ENCODE measurements around the gene RTN3. TPM values are rescaled to one million over a fixed set of nuclear protein-coding genes. Genes with fewer than 3 reads are reported as not detected.
A peak's percentile ranks its signal among the peaks of the same experiment; 100 is the strongest.
"Not testable (repeated sequence)": the region's sequence is repeated elsewhere in the genome, so short reads cannot be mapped to it uniquely, and the experiment has no call there.

RTN3 gene
- total RNA-seq (2014; rRNA removed; shearing (Covaris generic)): 34.0 and 36.9 TPM in 2 replicates
- 69.3 and 78.6 TPM in 2 replicates for total RNA-seq (2022)
- percentile 74 among the genes with signal in this experiment for Bru-seq, nascent RNA
- percentile 85 among the genes with signal in this experiment for BruChase-seq, experiment 1, labeled RNA remaining after a 6-hour chase
- percentile 78 among the genes with signal in this experiment for BruChase-seq, experiment 2, labeled RNA remaining after a 2-hour chase
- long read RNA-seq, full-length matches to known transcripts: 358 of 370 reads
- long read RNA-seq, partial matches to known transcripts: 2 of 370 reads
- long read RNA-seq, other reads (novel, unspliced or antisense): 10 of 370 reads

- Histone ChIP-seq H3K36me3 (ENCODE audit: insufficient read depth, low read length) (peaks cover 6% of the 10 kb centered on the region; the same call in 1 of the 2 replicates), H2AFZ (ENCODE audit: low read length) (peak within 1 kb of the TSS; percentile 95), H3K4me3 (ENCODE audit: low read depth, low read length, poor library complexity, severe bottlenecking) (peak within 1 kb of the TSS; percentile 82), H3K27ac (ENCODE audit: low read depth, low read length, poor library complexity, severe bottlenecking) (peak within 1 kb of the TSS; percentile 85), H3K9me3 (ENCODE audit: low read length) (no peaks in the 10 kb centered on the region), H3K4me1 (ENCODE audit: insufficient read depth, low read length, poor library complexity, severe bottlenecking) (peaks cover 19% of the 10 kb centered on the region), H3K4me2 (ENCODE audit: low read length) (peak within 1 kb of the TSS; percentile 94), H3K9me2 (ENCODE audit: insufficient read depth, low read length) (no peaks in the 10 kb centered on the region), H3K79me2 (ENCODE audit: insufficient read depth, low read depth, low read length) (peaks cover 43% of the 10 kb centered on the region), H4K20me1 (ENCODE audit: insufficient read depth, low read length) (peaks cover 5% of the 10 kb centered on the region; the same call in 1 of the 2 replicates)
- ChIA-PET POLR2A (interaction anchor here (0.6 to 2.9 kb wide), 5 partner anchors 10 to 1090 kb away, joined by 3 to 27 read pairs (median 4); partner anchors contain the start of genes ATL3 and TUT1), CTCF (ENCODE audit: unreplicated experiment) (no interaction called here)
- peak; percentile 98 for DNase-seq (ENCODE audit: low spot score)
- TF ChIP-seq EZH2phosphoT487 (IDR thresholded peaks at IDR 0.05; ENCODE audit: borderline replicate concordance, low read depth, low read length): no peak
- no peak; the same call in 1 of the 2 replicates for TF ChIP-seq CTCF (conservative IDR thresholded peaks at IDR 0.05; ENCODE audit: low read length)
- intact Hi-C loops (cut with micrococcal nuclease; ENCODE audit: unreplicated experiment): no loop called here
- no TSS peak for BruUV-seq (replicated peaks)
Measured at GRCh38 chr11:63681321-63682065, at the start of gene RTN3. RTN3 (plus strand) TSS chr11:63681500; CDS start chr11:63681637, 137 bp downstream.

GRCh38 chr11:63635762-63636465 is 45.4 kb upstream of the RTN3 start:
- H2AFZ ChIP-seq (ENCODE audit: low read length): no peak overlapping the region
- intact Hi-C loops (cut with micrococcal nuclease; ENCODE audit: unreplicated experiment): loop anchor here (1.0 to 5.0 kb wide), 2 partner anchors 101 to 157 kb away; no protein-coding TSS in a partner anchor
- no peak overlapping the region for H3K4me2 ChIP-seq (ENCODE audit: low read length)
- no TSS peak for BruUV-seq (replicated peaks)
- POLR2A ChIA-PET: no interaction called here
- H3K9me3 ChIP-seq (ENCODE audit: low read length): no peaks in the 10 kb centered on the region
- peaks cover 71% of the 10 kb centered on the region for H3K36me3 ChIP-seq (ENCODE audit: insufficient read depth, low read length)
- H3K4me1 ChIP-seq (ENCODE audit: insufficient read depth, low read length, poor library complexity, severe bottlenecking): no peaks in the 10 kb centered on the region
- CTCF ChIA-PET (ENCODE audit: unreplicated experiment): interaction anchor here (0.7 kb wide), 1 partner anchor 157 kb away, joined by 3 read pairs; no protein-coding TSS in a partner anchor
- H3K4me3 ChIP-seq (ENCODE audit: low read depth, low read length, poor library complexity, severe bottlenecking): no peak overlapping the region
- no peaks in the 10 kb centered on the region for H3K9me2 ChIP-seq (ENCODE audit: insufficient read depth, low read length)
- DNase-seq (ENCODE audit: low spot score): peak; percentile 62
- no peaks in the 10 kb centered on the region for H4K20me1 ChIP-seq (ENCODE audit: insufficient read depth, low read length)
- no peaks in the 10 kb centered on the region for H3K79me2 ChIP-seq (ENCODE audit: insufficient read depth, low read depth, low read length)
- TF ChIP-seq CTCF (conservative IDR thresholded peaks at IDR 0.05; ENCODE audit: low read length) (peak; percentile 91), EZH2phosphoT487 (IDR thresholded peaks at IDR 0.05; ENCODE audit: borderline replicate concordance, low read depth, low read length) (no peak)
- H3K27ac ChIP-seq (ENCODE audit: low read depth, low read length, poor library complexity, severe bottlenecking): no peak overlapping the region

- not testable (repeated sequence) for H3K27ac ChIP-seq (ENCODE audit: low read depth, low read length, poor library complexity, severe bottlenecking); H3K4me1 ChIP-seq (ENCODE audit: insufficient read depth, low read length, poor library complexity, severe bottlenecking)
- POLR2A ChIA-PET: interaction anchor here (1.5 kb wide), 1 partner anchor 31 kb away, joined by 3 read pairs; no protein-coding TSS in a partner anchor
Measured at GRCh38 chr11:63638436-63638835, 42.9 kb upstream of the RTN3 start.

More at GRCh38 chr11:63638436-63638835, 42.9 kb upstream of the RTN3 start:
- DNase-seq (ENCODE audit: low spot score); CTCF ChIA-PET (ENCODE audit: unreplicated experiment); H3K79me2 ChIP-seq (ENCODE audit: insufficient read depth, low read depth, low read length); H2AFZ ChIP-seq (ENCODE audit: low read length); H4K20me1 ChIP-seq (ENCODE audit: insufficient read depth, low read length); H3K4me3 ChIP-seq (ENCODE audit: low read depth, low read length, poor library complexity, severe bottlenecking); BruUV-seq (replicated peaks); H3K9me3 ChIP-seq (ENCODE audit: low read length); H3K4me2 ChIP-seq (ENCODE audit: low read length); H3K9me2 ChIP-seq (ENCODE audit: insufficient read depth, low read length): not testable (repeated sequence)
- intact Hi-C loops (cut with micrococcal nuclease; ENCODE audit: unreplicated experiment): loop anchor here (5.0 kb wide), 1 partner anchor 99 kb away; no protein-coding TSS in a partner anchor
- peaks cover 71% of the 10 kb centered on the region for H3K36me3 ChIP-seq (ENCODE audit: insufficient read depth, low read length)

Measured in OCI-LY7 (cell line).